Smooth muscle cell (in vitro differentiated cells): ENCODE data around the gene ATP11C. TPM values are rescaled to one million over a fixed set of nuclear protein-coding genes. Genes with fewer than 3 reads are reported as not detected.
A peak's percentile ranks its signal among the peaks of the same experiment; 100 is the strongest.

ENCODE experiments used
- DNase-seq: peaks from one replicate; lab custom pipeline; 2025; ENCODE audit not compliant: unreplicated experiment; lab: John Stamatoyannopoulos, UW
- H2AFZ ChIP-seq: fragments of 200-600 bp; sonication (generic); 2 replicates; pipeline ENCODE4 v1.6.0; 2016; ENCODE audit warnings: antibody characterized with exemption, low read depth, mild to moderate bottlenecking
- H3F3A ChIP-seq: fragments of 200-600 bp; sonication (generic); 2 replicates; pipeline ENCODE4 v1.6.0; 2017; ENCODE audit warnings: antibody characterized with exemption, low read depth
- H3K27ac ChIP-seq: fragments of 200-600 bp; sonication (generic); 2 replicates; pipeline ENCODE4 v1.5.1; 2016; ENCODE audit warnings: low read depth, mild to moderate bottlenecking
- H3K27me3 ChIP-seq: fragments of 200-600 bp; sonication (generic); 2 replicates; pipeline ENCODE4 v1.6.1; 2016; ENCODE audit warnings: low read depth, mild to moderate bottlenecking
- H3K36me3 ChIP-seq: fragments of 200-600 bp; sonication (generic); 2 replicates; pipeline ENCODE4 v1.5.1; 2016; ENCODE audit warnings: low read depth
- H3K4me1 ChIP-seq: fragments of 200-600 bp; sonication (generic); 2 replicates; pipeline ENCODE4 v1.5.1; 2016; ENCODE audit warnings: low read depth
- H3K4me2 ChIP-seq: fragments of 200-600 bp; sonication (generic); 2 replicates; pipeline ENCODE4 v1.6.0; 2016; ENCODE audit warnings: mild to moderate bottlenecking
- H3K4me3 ChIP-seq: fragments of 200-600 bp; sonication (generic); 2 replicates; pipeline ENCODE4 v1.5.1; 2016; ENCODE audit warnings: mild to moderate bottlenecking
- H3K79me2 ChIP-seq: fragments of 200-600 bp; sonication (generic); 2 replicates; pipeline ENCODE4 v1.6.0; 2016; ENCODE audit warnings: low read depth, mild to moderate bottlenecking
- H3K9ac ChIP-seq: fragments of 200-600 bp; sonication (generic); 2 replicates; pipeline ENCODE4 v1.6.0; 2016; ENCODE audit warnings: low read depth
- H3K9me3 ChIP-seq: fragments of 200-600 bp; sonication (generic); replicated peaks from 2 replicates; pipeline ENCODE4 v1.5.1; 2016; ENCODE audit warnings: low read depth
- H4K20me1 ChIP-seq: fragments of 200-600 bp; sonication (generic); 2 replicates; pipeline ENCODE4 v1.6.0; 2016; ENCODE audit warnings: low read depth
- WGBS: methylation state at CpG from one replicate; pipeline ENCODE4 v1.1.7; 2016; ENCODE audit warnings: low lambda C conversion rate; 5-methylcytosine and 5-hydroxymethylcytosine counted together
- polyA plus RNA-seq: library from polyadenylated mRNA; unstranded; fragments of >200 nt; fragmentation: Nextera tagmentation; extraction: Ambion mirVana; gene quantifications from 2 replicates; pipeline ENCODE4 v1.2.1, GENCODE V29; 2016
- total RNA-seq: library from RNA; depleted of rRNA; stranded (reverse); fragments of >200 nt; gene quantifications from 2 replicates; pipeline ENCODE4 v1.2.3, GENCODE V29; 2014
- TF ChIP-seq, protein P1 (sequence below): fragments of 200-600 bp; sonication (generic); IDR thresholded peaks from 2 replicates; pipeline ENCODE4 v1.5.1; 2017; ENCODE audit warnings: borderline replicate concordance, mild to moderate bottlenecking, antibody characterized with exemption; ENCODE audit not compliant: insufficient read depth, poor library complexity, severe bottlenecking

The ATP11C gene
- 17.1 and 20.7 TPM in 2 replicates for total RNA-seq
- polyA plus RNA-seq: 3.2 and 4.8 TPM in 2 replicates

DNA sequence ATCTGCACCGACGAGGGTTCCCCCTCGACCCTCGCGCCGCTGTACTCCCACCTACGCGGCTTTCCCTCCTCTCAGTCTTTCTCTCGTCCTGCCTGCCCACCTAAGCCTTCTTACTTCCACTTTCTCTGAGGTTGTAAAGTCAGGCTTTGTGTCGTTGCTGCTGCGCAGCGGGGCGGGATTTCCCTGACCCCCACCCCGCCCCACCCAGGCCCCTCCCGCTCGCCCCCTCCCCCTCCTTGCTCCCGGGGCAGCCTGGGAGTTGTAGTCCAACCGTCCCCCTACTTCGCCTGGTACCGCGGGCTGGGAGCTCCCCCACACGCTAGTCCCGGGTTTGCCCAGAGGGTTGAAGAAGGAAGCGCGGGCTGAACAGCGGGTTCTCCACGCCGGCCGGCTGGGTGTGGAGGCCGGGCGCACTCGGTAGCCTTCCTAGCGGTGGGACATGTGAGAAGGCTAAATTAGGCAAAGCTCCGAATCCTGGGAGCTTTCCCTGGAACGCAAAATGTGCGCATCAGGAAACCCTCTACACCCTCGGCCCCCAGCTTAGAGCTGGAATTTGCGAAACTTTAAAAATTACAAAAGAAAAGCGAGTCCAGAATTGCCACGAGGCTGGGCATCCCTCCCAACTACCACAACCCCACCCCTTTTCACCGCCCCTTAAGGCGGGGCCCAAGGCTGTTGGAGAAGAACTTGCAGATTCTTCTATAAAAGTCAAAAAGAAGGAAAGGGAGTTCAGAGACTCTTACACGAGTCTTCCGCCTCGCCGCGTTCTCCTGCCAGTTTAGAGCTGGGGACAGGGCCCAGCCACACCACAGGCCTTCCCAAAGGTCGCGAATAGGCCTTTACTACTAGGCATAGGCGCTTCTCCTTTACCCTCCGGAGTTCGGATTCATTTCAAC is at the start of gene ATP11C:
Gene ATP11C (minus strand): TSS at position 153 of the 896 bp plus-strand sequence. CDS start 1,011 bp downstream, outside the sequence.
- H3K27ac ChIP-seq: peak within 1 kb of the TSS; percentile 86
- peak within 1 kb of the TSS; percentile 95 for H2AFZ ChIP-seq
- TF ChIP-seq, protein P1, sequence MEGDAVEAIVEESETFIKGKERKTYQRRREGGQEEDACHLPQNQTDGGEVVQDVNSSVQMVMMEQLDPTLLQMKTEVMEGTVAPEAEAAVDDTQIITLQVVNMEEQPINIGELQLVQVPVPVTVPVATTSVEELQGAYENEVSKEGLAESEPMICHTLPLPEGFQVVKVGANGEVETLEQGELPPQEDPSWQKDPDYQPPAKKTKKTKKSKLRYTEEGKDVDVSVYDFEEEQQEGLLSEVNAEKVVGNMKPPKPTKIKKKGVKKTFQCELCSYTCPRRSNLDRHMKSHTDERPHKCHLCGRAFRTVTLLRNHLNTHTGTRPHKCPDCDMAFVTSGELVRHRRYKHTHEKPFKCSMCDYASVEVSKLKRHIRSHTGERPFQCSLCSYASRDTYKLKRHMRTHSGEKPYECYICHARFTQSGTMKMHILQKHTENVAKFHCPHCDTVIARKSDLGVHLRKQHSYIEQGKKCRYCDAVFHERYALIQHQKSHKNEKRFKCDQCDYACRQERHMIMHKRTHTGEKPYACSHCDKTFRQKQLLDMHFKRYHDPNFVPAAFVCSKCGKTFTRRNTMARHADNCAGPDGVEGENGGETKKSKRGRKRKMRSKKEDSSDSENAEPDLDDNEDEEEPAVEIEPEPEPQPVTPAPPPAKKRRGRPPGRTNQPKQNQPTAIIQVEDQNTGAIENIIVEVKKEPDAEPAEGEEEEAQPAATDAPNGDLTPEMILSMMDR: no peak
- peak within 1 kb of the TSS; percentile 90 for H3K4me2 ChIP-seq
- H3K4me1 ChIP-seq: no peaks in the 10 kb centered on the region
- WGBS: 32% methylated on average over 42 of the region's 52 CpGs
- peak within 1 kb of the TSS; percentile 73 for H3K9ac ChIP-seq
- H3K27me3 ChIP-seq: no peaks in the 10 kb centered on the region
- H3K36me3 ChIP-seq: no peaks in the 10 kb centered on the region
- H3K4me3 ChIP-seq: peak within 1 kb of the TSS; percentile 73
- peak; percentile 48 for DNase-seq
- H3K79me2 ChIP-seq: no peaks in the 10 kb centered on the region
- peaks cover 5% of the 10 kb centered on the region for H3F3A ChIP-seq
- H3K9me3 ChIP-seq: no peaks in the 10 kb centered on the region
- H4K20me1 ChIP-seq: peaks cover 35% of the 10 kb centered on the region

DNA sequence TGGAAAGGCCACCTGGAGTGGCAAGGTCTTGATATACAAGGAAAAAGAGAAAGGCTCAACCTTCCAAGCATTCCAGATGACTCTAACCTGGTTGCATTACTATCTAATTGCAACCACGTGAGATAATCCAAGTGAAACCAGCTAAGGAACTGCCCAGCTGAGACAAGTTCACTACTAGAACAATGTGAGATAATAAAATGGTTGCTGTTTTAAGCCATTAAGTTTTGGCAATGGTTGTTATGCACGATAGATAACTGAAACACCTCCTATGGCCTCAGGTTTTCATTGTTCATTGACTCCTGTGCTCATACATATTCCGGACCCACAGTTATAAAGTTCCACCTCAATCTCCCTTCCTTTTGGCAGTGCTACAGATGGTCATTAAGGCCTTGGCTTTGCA is 41.6 kb upstream of the ATP11C start:
- 74% methylated on average over 3 of the region's 3 CpGs for WGBS
- TF ChIP-seq, protein P1: no peak
- no peak overlapping the region for H3K9ac ChIP-seq
- no peak overlapping the region for H2AFZ ChIP-seq
- H3F3A ChIP-seq: no peaks in the 10 kb centered on the region
- H3K9me3 ChIP-seq: no peaks in the 10 kb centered on the region
- no peaks in the 10 kb centered on the region for H3K36me3 ChIP-seq
- no peak overlapping the region for H3K4me2 ChIP-seq
- DNase-seq: no peak
- no peaks in the 10 kb centered on the region for H3K4me1 ChIP-seq
- no peak overlapping the region for H3K27ac ChIP-seq
- no peaks in the 10 kb centered on the region for H4K20me1 ChIP-seq
- no peak overlapping the region for H3K4me3 ChIP-seq
- H3K27me3 ChIP-seq: peaks cover 21% of the 10 kb centered on the region
- H3K79me2 ChIP-seq: no peaks in the 10 kb centered on the region

DNA sequence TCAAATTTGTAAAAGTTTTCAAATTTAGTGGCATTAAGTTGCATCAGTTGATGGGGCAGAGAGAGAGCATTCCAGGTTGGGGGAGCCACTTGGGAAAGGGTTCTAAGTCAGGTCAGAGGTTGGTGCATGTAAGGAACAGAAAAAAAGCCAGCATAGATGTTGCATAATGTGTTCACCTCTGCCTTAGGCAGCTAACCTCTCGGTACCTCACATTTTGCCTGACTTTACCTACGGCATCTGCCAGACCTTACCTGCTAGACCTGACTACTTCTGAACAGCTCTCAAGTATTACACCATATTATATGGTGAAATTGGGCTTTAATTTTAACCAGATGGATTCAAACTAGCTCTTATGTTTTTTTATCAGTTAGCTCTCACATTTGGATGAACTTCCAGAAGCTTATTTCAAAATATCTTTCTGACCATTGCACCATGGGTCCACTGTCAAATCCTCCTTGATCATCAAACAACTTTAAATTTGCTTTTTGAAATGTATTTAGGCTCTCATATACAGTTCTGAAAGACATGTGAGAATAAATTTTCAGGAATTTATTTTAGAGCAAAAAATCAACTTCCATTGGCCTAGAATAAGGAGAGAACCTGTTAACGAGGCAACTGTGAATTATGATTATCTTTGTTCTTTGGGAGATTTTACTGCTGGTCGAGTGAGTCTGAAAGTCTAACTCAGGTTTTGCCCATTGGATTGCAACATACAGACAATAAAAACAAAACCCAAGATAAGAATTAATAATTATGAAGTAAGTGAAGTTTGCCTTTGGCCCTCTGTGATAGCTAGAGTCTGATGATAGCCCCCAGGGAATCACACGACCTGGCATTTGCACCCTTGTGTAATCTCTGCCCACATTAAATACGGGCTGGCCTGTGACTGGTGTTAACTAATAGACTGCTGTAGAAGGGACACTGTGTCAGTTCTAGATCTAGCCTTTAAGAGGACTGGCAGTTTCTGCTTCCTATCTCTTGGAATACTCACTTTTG is 40.1 kb upstream of the ATP11C start:
- no peak overlapping the region for H3K4me3 ChIP-seq
- no peak overlapping the region for H3K27ac ChIP-seq
- H3F3A ChIP-seq: no peaks in the 10 kb centered on the region
- no peak overlapping the region for H2AFZ ChIP-seq
- no peaks in the 10 kb centered on the region for H3K36me3 ChIP-seq
- H3K4me1 ChIP-seq: no peaks in the 10 kb centered on the region
- 59% methylated on average over 6 of the region's 6 CpGs for WGBS
- no peak for DNase-seq
- H3K27me3 ChIP-seq: peaks cover 22% of the 10 kb centered on the region
- no peaks in the 10 kb centered on the region for H4K20me1 ChIP-seq
- H3K4me2 ChIP-seq: no peak overlapping the region
- no peaks in the 10 kb centered on the region for H3K79me2 ChIP-seq
- no peaks in the 10 kb centered on the region for H3K9me3 ChIP-seq
- TF ChIP-seq, protein P1: no peak
- no peak overlapping the region for H3K9ac ChIP-seq
